SK-N-SH treated with all-trans-retinoic acid at 6 μM for 48 hours (cell line): Measurements from ENCODE around the gene GNRHR.
A peak's percentile ranks its signal among the peaks of the same experiment; 100 is the strongest.

Experiments
- ATAC-seq: fragments of 200-7000 bp; cut with Tn5 transposase; 3 replicates; pipeline ENCODE4 v1.9.1; 2020; ENCODE audit warnings: mild to moderate bottlenecking, moderate library complexity
- ARNTL ChIP-seq: fragments of 450-650 bp; formaldehyde crosslinking; IDR thresholded peaks from 2 replicates; pipeline ENCODE4 v1.5.0; 2020; ENCODE audit warnings: low read depth, mild to moderate bottlenecking, moderate library complexity, borderline replicate concordance
- BACH2 ChIP-seq: fragments of 250-450 bp; sonication (Bioruptor Pico); IDR thresholded peaks from 2 replicates; pipeline ENCODE4 v1.9.0; 2021; ENCODE audit warnings: mild to moderate bottlenecking, borderline replicate concordance
- CSDC2 ChIP-seq: fragments of 250-450 bp; sonication (Bioruptor Pico); IDR thresholded peaks from 2 replicates; pipeline ENCODE4 v1.5.0; 2020; ENCODE audit warnings: mild to moderate bottlenecking, moderate library complexity
- ESRRG ChIP-seq: fragments of 250-450 bp; sonication (Bioruptor Pico); IDR thresholded peaks from 2 replicates; pipeline ENCODE4 v1.6.1; 2021; ENCODE audit warnings: mild to moderate bottlenecking
- GLIS3 ChIP-seq: fragments of 250-450 bp; sonication (Bioruptor Pico); IDR thresholded peaks from 2 replicates; pipeline ENCODE4 v1.5.0; 2020; ENCODE audit warnings: mild to moderate bottlenecking, moderate library complexity
- ISL1 ChIP-seq: fragments of 250-450 bp; sonication (Bioruptor Pico); IDR thresholded peaks from 2 replicates; pipeline ENCODE4 v2.1.2; 2022; ENCODE audit warnings: mild to moderate bottlenecking, moderate library complexity
- OSR1 ChIP-seq: fragments of 250-450 bp; sonication (Bioruptor Pico); IDR thresholded peaks from 2 replicates; pipeline ENCODE4 v1.8.0; 2022; ENCODE audit warnings: moderate library complexity, mild to moderate bottlenecking, inconsistent platforms
- RARB ChIP-seq: fragments of 250-450 bp; sonication (Bioruptor Pico); IDR thresholded peaks from 2 replicates; pipeline ENCODE4 v1.8.0; 2021; ENCODE audit warnings: mild to moderate bottlenecking, moderate library complexity
- SNAI2 ChIP-seq: fragments of 250-450 bp; sonication (Bioruptor Pico); IDR thresholded peaks from 2 replicates; pipeline ENCODE4 v1.5.0; 2020; ENCODE audit warnings: mild to moderate bottlenecking, moderate library complexity
- TCF4 ChIP-seq: fragments of 250-450 bp; sonication (Bioruptor Pico); IDR thresholded peaks from 2 replicates; pipeline ENCODE4 v1.8.0; 2021; ENCODE audit warnings: mild to moderate bottlenecking, moderate library complexity, borderline replicate concordance
- TOX ChIP-seq: fragments of 250-450 bp; sonication (Bioruptor Pico); IDR thresholded peaks from 2 replicates; pipeline ENCODE4 v1.8.0; 2021; ENCODE audit warnings: mild to moderate bottlenecking, moderate library complexity, borderline replicate concordance
- ZC3H10 ChIP-seq: fragments of 250-450 bp; sonication (Bioruptor Pico); IDR thresholded peaks from 2 replicates; pipeline ENCODE4 v1.5.1; 2021; ENCODE audit warnings: mild to moderate bottlenecking, moderate library complexity
- ZFP3 ChIP-seq: fragments of 250-450 bp; sonication (Bioruptor Pico); IDR thresholded peaks from 2 replicates; pipeline ENCODE4 v1.5.0; 2020; ENCODE audit warnings: mild to moderate bottlenecking, moderate library complexity
- ZNF565 ChIP-seq: fragments of 450-650 bp; formaldehyde crosslinking; conservative IDR thresholded peaks from 2 replicates; pipeline ENCODE4 v1.5.0; 2020; ENCODE audit warnings: low read depth, mild to moderate bottlenecking, moderate library complexity
- ZNF70 ChIP-seq: fragments of 450-650 bp; formaldehyde crosslinking; IDR thresholded peaks from 2 replicates; pipeline ENCODE4 v1.5.0; 2020; ENCODE audit warnings: mild to moderate bottlenecking, moderate library complexity
- TF ChIP-seq, protein P1 (sequence below): fragments of 250-450 bp; sonication (Bioruptor Pico); IDR thresholded peaks from 2 replicates; pipeline ENCODE4 v1.5.0; 2020; ENCODE audit warnings: mild to moderate bottlenecking, moderate library complexity
- TF ChIP-seq, protein P2 (sequence below): fragments of 250-450 bp; sonication (Bioruptor Pico); IDR thresholded peaks from 2 replicates; pipeline ENCODE4 v1.5.1; 2020; ENCODE audit warnings: low read depth, mild to moderate bottlenecking, moderate library complexity
- TF ChIP-seq, protein P3 (sequence below): fragments of 250-450 bp; sonication (Bioruptor Pico); IDR thresholded peaks from 2 replicates; pipeline ENCODE4 v1.5.1; 2021; ENCODE audit warnings: mild to moderate bottlenecking, moderate library complexity
- TF ChIP-seq, protein P4 (sequence below): fragments of 250-450 bp; sonication (Bioruptor Pico); IDR thresholded peaks from 2 replicates; pipeline ENCODE4 v1.8.0; 2020; ENCODE audit warnings: mild to moderate bottlenecking, moderate library complexity, borderline replicate concordance

Gene GNRHR

GRCh38 chr4:67704843-67705242, 49.3 kb downstream of the GNRHR start:
- no peak for ATAC-seq
- TF ChIP-seq, protein P1, sequence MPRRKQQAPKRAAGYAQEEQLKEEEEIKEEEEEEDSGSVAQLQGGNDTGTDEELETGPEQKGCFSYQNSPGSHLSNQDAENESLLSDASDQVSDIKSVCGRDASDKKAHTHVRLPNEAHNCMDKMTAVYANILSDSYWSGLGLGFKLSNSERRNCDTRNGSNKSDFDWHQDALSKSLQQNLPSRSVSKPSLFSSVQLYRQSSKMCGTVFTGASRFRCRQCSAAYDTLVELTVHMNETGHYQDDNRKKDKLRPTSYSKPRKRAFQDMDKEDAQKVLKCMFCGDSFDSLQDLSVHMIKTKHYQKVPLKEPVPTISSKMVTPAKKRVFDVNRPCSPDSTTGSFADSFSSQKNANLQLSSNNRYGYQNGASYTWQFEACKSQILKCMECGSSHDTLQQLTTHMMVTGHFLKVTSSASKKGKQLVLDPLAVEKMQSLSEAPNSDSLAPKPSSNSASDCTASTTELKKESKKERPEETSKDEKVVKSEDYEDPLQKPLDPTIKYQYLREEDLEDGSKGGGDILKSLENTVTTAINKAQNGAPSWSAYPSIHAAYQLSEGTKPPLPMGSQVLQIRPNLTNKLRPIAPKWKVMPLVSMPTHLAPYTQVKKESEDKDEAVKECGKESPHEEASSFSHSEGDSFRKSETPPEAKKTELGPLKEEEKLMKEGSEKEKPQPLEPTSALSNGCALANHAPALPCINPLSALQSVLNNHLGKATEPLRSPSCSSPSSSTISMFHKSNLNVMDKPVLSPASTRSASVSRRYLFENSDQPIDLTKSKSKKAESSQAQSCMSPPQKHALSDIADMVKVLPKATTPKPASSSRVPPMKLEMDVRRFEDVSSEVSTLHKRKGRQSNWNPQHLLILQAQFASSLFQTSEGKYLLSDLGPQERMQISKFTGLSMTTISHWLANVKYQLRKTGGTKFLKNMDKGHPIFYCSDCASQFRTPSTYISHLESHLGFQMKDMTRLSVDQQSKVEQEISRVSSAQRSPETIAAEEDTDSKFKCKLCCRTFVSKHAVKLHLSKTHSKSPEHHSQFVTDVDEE (CRISPR knock-in tag) = no peak
- no peak for TF ChIP-seq SNAI2 (CRISPR knock-in tag)
- TF ChIP-seq ZNF70 = no peak
- no peak for TF ChIP-seq ARNTL (CRISPR knock-in tag)
- TF ChIP-seq, protein P2, sequence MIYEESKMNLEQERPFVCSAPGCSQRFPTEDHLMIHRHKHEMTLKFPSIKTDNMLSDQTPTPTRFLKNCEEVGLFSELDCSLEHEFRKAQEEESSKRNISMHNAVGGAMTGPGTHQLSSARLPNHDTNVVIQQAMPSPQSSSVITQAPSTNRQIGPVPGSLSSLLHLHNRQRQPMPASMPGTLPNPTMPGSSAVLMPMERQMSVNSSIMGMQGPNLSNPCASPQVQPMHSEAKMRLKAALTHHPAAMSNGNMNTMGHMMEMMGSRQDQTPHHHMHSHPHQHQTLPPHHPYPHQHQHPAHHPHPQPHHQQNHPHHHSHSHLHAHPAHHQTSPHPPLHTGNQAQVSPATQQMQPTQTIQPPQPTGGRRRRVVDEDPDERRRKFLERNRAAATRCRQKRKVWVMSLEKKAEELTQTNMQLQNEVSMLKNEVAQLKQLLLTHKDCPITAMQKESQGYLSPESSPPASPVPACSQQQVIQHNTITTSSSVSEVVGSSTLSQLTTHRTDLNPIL (CRISPR knock-in tag) = no peak
- no peak for TF ChIP-seq RARB

DNA sequence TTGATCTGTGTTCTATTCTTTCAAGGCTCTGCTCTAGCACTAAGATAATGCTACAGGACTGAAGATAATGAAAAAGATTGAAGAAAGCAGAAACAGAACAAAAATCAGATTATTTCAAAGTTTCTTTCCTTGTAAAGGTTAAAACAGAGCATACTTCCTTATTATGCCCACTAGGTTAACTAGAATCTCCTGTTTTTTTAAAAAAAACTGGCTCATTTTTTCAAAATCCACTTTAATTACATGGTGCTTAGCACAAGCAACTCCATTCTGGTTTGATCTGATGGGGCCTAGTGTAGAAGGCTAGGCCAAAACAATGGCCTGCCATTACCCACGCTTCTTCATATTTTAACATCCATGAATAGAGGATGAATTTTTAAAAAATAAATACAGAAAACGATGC, 52.0 kb downstream of the GNRHR start:
- TF ChIP-seq TOX (CRISPR knock-in tag) = no peak
- TF ChIP-seq, protein P1 (CRISPR knock-in tag) = 0 out of 2 replicates have a peak, but pooled peaks have one; percentile 57
- ATAC-seq = no peak

DNA sequence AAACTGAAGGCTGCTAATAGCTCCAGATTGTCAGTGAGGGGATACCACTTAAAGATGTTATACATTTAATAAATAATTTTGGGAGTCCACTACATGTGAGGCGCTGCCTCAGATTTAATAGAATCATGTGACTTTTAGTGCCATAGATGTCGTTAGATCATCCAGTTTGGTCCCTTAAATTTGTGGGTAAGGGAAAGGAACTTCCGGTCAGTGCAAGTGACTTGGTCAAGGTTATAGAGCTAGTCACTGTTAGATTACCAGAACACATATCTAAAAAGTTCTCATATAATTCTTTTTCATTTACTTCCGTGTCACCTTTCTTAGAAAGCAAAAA, 52.7 kb downstream of the GNRHR start:
- TF ChIP-seq ESRRG = no peak
- no peak for TF ChIP-seq OSR1 (CRISPR knock-in tag)
- no peak for TF ChIP-seq ZC3H10 (CRISPR knock-in tag)
- TF ChIP-seq CSDC2 = no peak

GRCh38 chr4:67700738-67701516, 53.3 kb downstream of the GNRHR start, which contains the start of gene UBA6:
TSS of gene UBA6 (minus strand) at chr4:67701155. CDS start at chr4:67701119, 36 bp downstream.
- TF ChIP-seq ISL1 (CRISPR knock-in tag) (no peak), ZNF565 (CRISPR knock-in tag) (no peak), RARB (no peak), SNAI2 (CRISPR knock-in tag) (peak; percentile 47; the same call in 1 of the 2 replicates), CSDC2 (no peak), BACH2 (no peak), TCF4 (CRISPR knock-in tag) (peak; percentile 45; the same call in 1 of the 2 replicates), GLIS3 (CRISPR knock-in tag) (0 out of 2 replicates have a peak, but pooled peaks have one; percentile 31), ESRRG (no peak), ZFP3 (CRISPR knock-in tag) (no peak)
- TF ChIP-seq, protein P3, sequence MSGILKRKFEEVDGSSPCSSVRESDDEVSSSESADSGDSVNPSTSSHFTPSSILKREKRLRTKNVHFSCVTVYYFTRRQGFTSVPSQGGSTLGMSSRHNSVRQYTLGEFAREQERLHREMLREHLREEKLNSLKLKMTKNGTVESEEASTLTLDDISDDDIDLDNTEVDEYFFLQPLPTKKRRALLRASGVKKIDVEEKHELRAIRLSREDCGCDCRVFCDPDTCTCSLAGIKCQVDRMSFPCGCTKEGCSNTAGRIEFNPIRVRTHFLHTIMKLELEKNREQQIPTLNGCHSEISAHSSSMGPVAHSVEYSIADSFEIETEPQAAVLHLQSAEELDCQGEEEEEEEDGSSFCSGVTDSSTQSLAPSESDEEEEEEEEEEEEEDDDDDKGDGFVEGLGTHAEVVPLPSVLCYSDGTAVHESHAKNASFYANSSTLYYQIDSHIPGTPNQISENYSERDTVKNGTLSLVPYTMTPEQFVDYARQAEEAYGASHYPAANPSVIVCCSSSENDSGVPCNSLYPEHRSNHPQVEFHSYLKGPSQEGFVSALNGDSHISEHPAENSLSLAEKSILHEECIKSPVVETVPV = no peak
- TF ChIP-seq, protein P4, sequence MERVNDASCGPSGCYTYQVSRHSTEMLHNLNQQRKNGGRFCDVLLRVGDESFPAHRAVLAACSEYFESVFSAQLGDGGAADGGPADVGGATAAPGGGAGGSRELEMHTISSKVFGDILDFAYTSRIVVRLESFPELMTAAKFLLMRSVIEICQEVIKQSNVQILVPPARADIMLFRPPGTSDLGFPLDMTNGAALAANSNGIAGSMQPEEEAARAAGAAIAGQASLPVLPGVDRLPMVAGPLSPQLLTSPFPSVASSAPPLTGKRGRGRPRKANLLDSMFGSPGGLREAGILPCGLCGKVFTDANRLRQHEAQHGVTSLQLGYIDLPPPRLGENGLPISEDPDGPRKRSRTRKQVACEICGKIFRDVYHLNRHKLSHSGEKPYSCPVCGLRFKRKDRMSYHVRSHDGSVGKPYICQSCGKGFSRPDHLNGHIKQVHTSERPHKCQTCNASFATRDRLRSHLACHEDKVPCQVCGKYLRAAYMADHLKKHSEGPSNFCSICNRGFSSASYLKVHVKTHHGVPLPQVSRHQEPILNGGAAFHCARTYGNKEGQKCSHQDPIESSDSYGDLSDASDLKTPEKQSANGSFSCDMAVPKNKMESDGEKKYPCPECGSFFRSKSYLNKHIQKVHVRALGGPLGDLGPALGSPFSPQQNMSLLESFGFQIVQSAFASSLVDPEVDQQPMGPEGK = no peak
- TF ChIP-seq, protein P2 (CRISPR knock-in tag) = no peak
- ATAC-seq = peak; percentile 96

More for the DNA sequence above, 52.7 kb downstream of the GNRHR start:
- ATAC-seq = no peak; the same call in 2 of the 3 replicates
